Osteoblast (primary cell): ENCODE results near the gene NRM. TPM values are rescaled to one million over a fixed set of nuclear protein-coding genes. Genes with fewer than 3 reads are reported as not detected.
A peak's percentile ranks its signal among the peaks of the same experiment; 100 is the strongest.
"Not testable (repeated sequence)": the region's sequence is repeated elsewhere in the genome, so short reads cannot be mapped to it uniquely, and the experiment has no call there.

Source experiments
- DNase-seq: peaks from one replicate; pipeline ENCODE4 v3.0.0; 2011; ENCODE audit warnings: low spot score, mixed read lengths; ENCODE audit not compliant: insufficient read length; ENCODE audit errors: missing footprints
- H2AFZ ChIP-seq: 2 replicates; pipeline ENCODE4 v1.6.0; 2011; ENCODE audit warnings: mild to moderate bottlenecking, low read length
- H3K27ac ChIP-seq: 2 replicates; pipeline ENCODE4 v1.5.1; 2011; ENCODE audit warnings: mild to moderate bottlenecking, low read depth, low read length, moderate library complexity
- H3K27me3 ChIP-seq: 2 replicates; pipeline ENCODE4 v1.6.0; 2012; ENCODE audit warnings: mild to moderate bottlenecking, control low read depth, inconsistent platforms, low read length, moderate library complexity; ENCODE audit not compliant: insufficient read depth
- H3K36me3 ChIP-seq: 2 replicates; pipeline ENCODE4 v1.5.1; 2011; ENCODE audit warnings: mild to moderate bottlenecking, low read length, control low read depth, moderate library complexity; ENCODE audit not compliant: insufficient read depth
- H3K4me1 ChIP-seq: 2 replicates; pipeline ENCODE4 v1.5.1; 2011; ENCODE audit warnings: mild to moderate bottlenecking, low read length, control low read depth, moderate library complexity; ENCODE audit not compliant: insufficient read depth
- H3K4me2 ChIP-seq: 2 replicates; pipeline ENCODE4 v1.6.0; 2011; ENCODE audit warnings: mild to moderate bottlenecking, low read length; ENCODE audit not compliant: insufficient read depth
- H3K4me3 ChIP-seq: fragments of 200-600 bp; sonication (generic); 3 replicates; pipeline ENCODE4 v1.5.1; 2012; ENCODE audit warnings: mild to moderate bottlenecking, low read length, inconsistent platforms; ENCODE audit not compliant: insufficient read depth
- H3K79me2 ChIP-seq: 2 replicates; pipeline ENCODE4 v1.6.0; 2012; ENCODE audit warnings: mild to moderate bottlenecking, low read length, control low read depth, inconsistent platforms; ENCODE audit not compliant: insufficient read depth
- H3K9me3 ChIP-seq: 2 replicates; pipeline ENCODE4 v1.5.1; 2011; ENCODE audit warnings: low read depth, low read length, control low read depth
- H4K20me1 ChIP-seq: 2 replicates; pipeline ENCODE4 v1.6.0; 2012; ENCODE audit warnings: mild to moderate bottlenecking, low read length, control low read depth; ENCODE audit not compliant: insufficient read depth
- total RNA-seq: library from RNA; depleted of rRNA; stranded (reverse); fragments of >200 nt; gene quantifications from 2 replicates; pipeline ENCODE4 v1.2.3, GENCODE V29; 2012
- TF ChIP-seq, protein P1 (sequence below): IDR thresholded peaks from 2 replicates; pipeline ENCODE4 v1.5.1; 2011; ENCODE audit warnings: mild to moderate bottlenecking, low read depth, low read length, moderate library complexity; ENCODE audit errors: extremely low read depth

The NRM gene
- total RNA-seq, 1 donor: 3.3 TPM

- Histone ChIP-seq H3K4me3 (peak overlapping the region; percentile 93), H4K20me1 (peaks cover 48% of the 10 kb centered on the region), H3K79me2 (peaks cover 56% of the 10 kb centered on the region), H3K27ac (peak overlapping the region; percentile 26), H3K4me1 (peaks cover 47% of the 10 kb centered on the region), H3K36me3 (peaks cover 56% of the 10 kb centered on the region), H3K4me2 (peak overlapping the region; percentile 93)
- not testable (repeated sequence) for H3K27me3 ChIP-seq, H3K9me3 ChIP-seq, H2AFZ ChIP-seq, DNase-seq
- TF ChIP-seq, protein P1, sequence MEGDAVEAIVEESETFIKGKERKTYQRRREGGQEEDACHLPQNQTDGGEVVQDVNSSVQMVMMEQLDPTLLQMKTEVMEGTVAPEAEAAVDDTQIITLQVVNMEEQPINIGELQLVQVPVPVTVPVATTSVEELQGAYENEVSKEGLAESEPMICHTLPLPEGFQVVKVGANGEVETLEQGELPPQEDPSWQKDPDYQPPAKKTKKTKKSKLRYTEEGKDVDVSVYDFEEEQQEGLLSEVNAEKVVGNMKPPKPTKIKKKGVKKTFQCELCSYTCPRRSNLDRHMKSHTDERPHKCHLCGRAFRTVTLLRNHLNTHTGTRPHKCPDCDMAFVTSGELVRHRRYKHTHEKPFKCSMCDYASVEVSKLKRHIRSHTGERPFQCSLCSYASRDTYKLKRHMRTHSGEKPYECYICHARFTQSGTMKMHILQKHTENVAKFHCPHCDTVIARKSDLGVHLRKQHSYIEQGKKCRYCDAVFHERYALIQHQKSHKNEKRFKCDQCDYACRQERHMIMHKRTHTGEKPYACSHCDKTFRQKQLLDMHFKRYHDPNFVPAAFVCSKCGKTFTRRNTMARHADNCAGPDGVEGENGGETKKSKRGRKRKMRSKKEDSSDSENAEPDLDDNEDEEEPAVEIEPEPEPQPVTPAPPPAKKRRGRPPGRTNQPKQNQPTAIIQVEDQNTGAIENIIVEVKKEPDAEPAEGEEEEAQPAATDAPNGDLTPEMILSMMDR: peak; percentile 4
These were observed 33.3 kb upstream of the NRM start for GRCh38 chr6:30723843-30724741.

DNA sequence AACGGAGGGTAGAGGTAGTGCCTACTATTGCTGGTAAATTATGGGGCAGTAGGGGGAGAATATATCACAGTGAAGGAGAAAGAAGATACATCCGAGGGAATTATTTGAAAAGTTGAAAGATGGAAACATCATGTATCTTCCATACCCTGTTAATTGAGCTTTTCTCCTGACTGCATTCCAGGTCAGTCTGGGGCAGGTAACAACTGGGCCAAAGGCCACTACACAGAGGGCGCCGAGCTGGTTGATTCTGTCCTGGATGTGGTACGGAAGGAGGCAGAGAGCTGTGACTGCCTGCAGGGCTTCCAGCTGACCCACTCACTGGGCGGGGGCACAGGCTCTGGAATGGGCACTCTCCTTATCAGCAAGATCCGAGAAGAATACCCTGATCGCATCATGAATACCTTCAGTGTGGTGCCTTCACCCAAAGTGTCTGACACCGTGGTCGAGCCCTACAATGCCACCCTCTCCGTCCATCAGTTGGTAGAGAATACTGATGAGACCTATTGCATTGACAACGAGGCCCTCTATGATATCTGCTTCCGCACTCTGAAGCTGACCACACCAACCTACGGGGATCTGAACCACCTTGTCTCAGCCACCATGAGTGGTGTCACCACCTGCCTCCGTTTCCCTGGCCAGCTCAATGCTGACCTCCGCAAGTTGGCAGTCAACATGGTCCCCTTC is 32.5 kb upstream of the NRM start:
- Histone ChIP-seq H3K36me3 (peaks cover 56% of the 10 kb centered on the region), H3K4me3 (peak overlapping the region; percentile 93), H3K79me2 (peaks cover 62% of the 10 kb centered on the region), H4K20me1 (peaks cover 48% of the 10 kb centered on the region), H3K4me2 (peak overlapping the region; percentile 93), H3K27ac (peak overlapping the region; percentile 83), H3K4me1 (peaks cover 52% of the 10 kb centered on the region)
- DNase-seq, H3K27me3 ChIP-seq, H3K9me3 ChIP-seq, H2AFZ ChIP-seq: not testable (repeated sequence)

GRCh38 chr6:30722280-30723112 is 31.7 kb upstream of the NRM start:
- Histone ChIP-seq H3K9me3 (no peaks in the 10 kb centered on the region), H3K79me2 (peaks cover 62% of the 10 kb centered on the region), H3K4me2 (peak overlapping the region; percentile 93), H2AFZ (no peak overlapping the region), H3K4me1 (peaks cover 48% of the 10 kb centered on the region), H4K20me1 (peaks cover 41% of the 10 kb centered on the region), H3K36me3 (peaks cover 50% of the 10 kb centered on the region), H3K4me3 (peak overlapping the region; percentile 93), H3K27ac (peak overlapping the region; percentile 83), H3K27me3 (no peaks in the 10 kb centered on the region)
- TF ChIP-seq, protein P1: peak; percentile 95
- DNase-seq: peak; percentile 94

- H2AFZ ChIP-seq, H3K27me3 ChIP-seq, DNase-seq, H3K9me3 ChIP-seq: not testable (repeated sequence)
- peaks cover 48% of the 10 kb centered on the region for H3K4me1 ChIP-seq
- H3K36me3 ChIP-seq: peaks cover 45% of the 10 kb centered on the region
- peak overlapping the region; percentile 93 for H3K4me2 ChIP-seq
- peak overlapping the region; percentile 83 for H3K27ac ChIP-seq
- H3K79me2 ChIP-seq: peaks cover 63% of the 10 kb centered on the region
- peak overlapping the region; percentile 93 for H3K4me3 ChIP-seq
- H4K20me1 ChIP-seq: peaks cover 41% of the 10 kb centered on the region
These were observed 31.2 kb upstream of the NRM start for GRCh38 chr6:30722025-30722279.
